Testis (tissue), 3 donors: ENCODE measurements around the gene SMIM17. TPM values are rescaled to one million over a fixed set of nuclear protein-coding genes. Genes with fewer than 3 reads are reported as not detected.

Experiments used
- DNase-seq: peaks from one replicate; pipeline ENCODE4 v3.0.0-alpha.2; 2019
- H3K27ac ChIP-seq, 2 donors: fragments of 200-600 bp; sonication (generic); one replicate each; pipeline ENCODE4 v1.5.1; 2019
- H3K27me3 ChIP-seq: fragments of 200-600 bp; sonication (generic); one replicate; pipeline ENCODE4 v1.5.1; 2019
- H3K36me3 ChIP-seq: fragments of 200-600 bp; sonication (generic); one replicate; pipeline ENCODE4 v1.5.1; 2017; ENCODE audit warnings: low read depth; ENCODE audit errors: missing control alignments
- H3K4me1 ChIP-seq: fragments of 200-600 bp; sonication (generic); one replicate; pipeline ENCODE4 v1.5.1; 2019
- H3K4me3 ChIP-seq, 2 donors: fragments of 200-600 bp; sonication (generic); one replicate each; pipeline ENCODE4 v1.5.1; 2017 to 2019
- H3K9me3 ChIP-seq: fragments of 200-600 bp; sonication (generic); one replicate; pipeline ENCODE4 v1.5.1; 2017
- CTCF ChIP-seq, 3 experiments: fragments of 450-650 bp in 2 of 3; fragments of 200-600 bp in 1 of 3; sonication (generic) in 1 of 3; IDR thresholded peaks; one replicate each; pipeline ENCODE4 v1.5.1; 2016 to 2019; ENCODE audit warnings: antibody characterized with exemption in 3 of 3, mild to moderate bottlenecking in 2 of 3, moderate library complexity in 1 of 3
- POLR2A ChIP-seq: fragments of 450-650 bp; IDR thresholded peaks from one replicate; pipeline ENCODE4 v1.6.1; 2017; ENCODE audit warnings: antibody characterized with exemption, mild to moderate bottlenecking, moderate library complexity
- WGBS, 2 donors: methylation state at CpG; one replicate each; pipeline ENCODE4 v1.1.5; 2018; 5-methylcytosine and 5-hydroxymethylcytosine counted together
- intact Hi-C: fragments of 100-400 bp; cut with DNase I; formaldehyde crosslinking; loops from one replicate; pipeline ENCODE4 v1.15.1; 2023; ENCODE audit warnings: low total_unique reads
- polyA plus RNA-seq: library from polyadenylated mRNA; stranded (reverse); fragments of 350-450 nt; fragmentation: Illumina TruSeq; extraction: RNeasy Lipid Tissue Mini Kit (QIAGEN cat#74804); gene quantifications from one replicate; pipeline ENCODE4 v1.2.3, GENCODE V29; 2014; ENCODE audit warnings: low read depth, low replicate concordance; ENCODE audit not compliant: insufficient read depth
- total RNA-seq, 2 donors: library from RNA; depleted of rRNA; stranded (reverse); fragments of >200 nt; gene quantifications; one replicate each; pipeline ENCODE4 v1.2.3, GENCODE V29; 2016

SMIM17 gene
- total and polyA plus RNA-seq, 3 donors from 2014 or later = 0.25 to 1.3 (median 0.79) TPM

- no peaks in the 10 kb centered on the region for H3K9me3 ChIP-seq
- no peak overlapping the region for H3K27ac ChIP-seq
- no peaks in the 10 kb centered on the region for H3K27me3 ChIP-seq
- H3K36me3 ChIP-seq = no peaks in the 10 kb centered on the region
- H3K4me1 ChIP-seq = no peaks in the 10 kb centered on the region
- whole genome bisulfite sequencing, 2 donors = 76 to 78% methylated on average over 3 of the region's 3 CpGs
- intact Hi-C loops = no loop called here
- TF ChIP-seq POLR2A (no peak), CTCF (IDR thresholded peaks at IDR 0.05) (no peak)
- DNase-seq = no peak
- no peak overlapping the region for H3K4me3 ChIP-seq
These were observed 56.6 kb downstream of the SMIM17 start for GRCh38 chr19:56699552-56699951.

GRCh38 chr19:56701895-56702294 is 58.9 kb downstream of the SMIM17 start:
- Histone ChIP-seq H3K4me3 (no peak overlapping the region), H3K36me3 (no peaks in the 10 kb centered on the region), H3K27ac (no peak overlapping the region), H3K27me3 (no peaks in the 10 kb centered on the region), H3K4me1 (no peaks in the 10 kb centered on the region), H3K9me3 (no peaks in the 10 kb centered on the region)
- intact Hi-C loops = no loop called here
- WGBS, 2 donors = 67 to 71% methylated on average over 1 of the region's 1 CpG
- DNase-seq = no peak
- no peak for TF ChIP-seq POLR2A
- TF ChIP-seq CTCF (IDR thresholded peaks at IDR 0.05) = no peak

GRCh38 chr19:56705939-56706338 is 63.0 kb downstream of the SMIM17 start:
- H3K36me3 ChIP-seq = no peaks in the 10 kb centered on the region
- TF ChIP-seq CTCF (IDR thresholded peaks at IDR 0.05) = no peak
- TF ChIP-seq POLR2A = no peak
- H3K27me3 ChIP-seq = no peaks in the 10 kb centered on the region
- WGBS, 2 donors = 33 to 38% methylated on average over 1 of the region's 1 CpG
- H3K4me3 ChIP-seq = no peak overlapping the region
- H3K27ac ChIP-seq = no peak overlapping the region
- no peak for DNase-seq
- H3K4me1 ChIP-seq = no peaks in the 10 kb centered on the region
- no peaks in the 10 kb centered on the region for H3K9me3 ChIP-seq
- intact Hi-C loops = no loop called here

Other genes starting within 250 kb of the SMIM17 start
- 10 to 100 TPM; 11.3 to 12.0 TPM for gene ZNF582, start 249.6 kb upstream of the SMIM17 start, total RNA-seq
- 7.2 TPM for gene ZNF582, start 249.6 kb upstream of the SMIM17 start, polyA plus RNA-seq
- gene ZNF583, start 238.8 kb upstream of the SMIM17 start, total RNA-seq = 10 to 100 TPM in 1 of 2 donors, 1 to 10 TPM in 1; 8.6 to 16.2 TPM
- gene ZNF583, start 238.8 kb upstream of the SMIM17 start, polyA plus RNA-seq = 13.2 TPM
- gene ZNF667, start 165.8 kb upstream of the SMIM17 start, total RNA-seq = 10 to 100 TPM; 12.1 to 16.5 TPM
- 7.6 TPM for gene ZNF667, start 165.8 kb upstream of the SMIM17 start, polyA plus RNA-seq
- 10 to 100 TPM; 13.1 to 22.8 TPM for gene ZNF471, start 135.3 kb upstream of the SMIM17 start, total RNA-seq
- gene ZNF471, start 135.3 kb upstream of the SMIM17 start, polyA plus RNA-seq = 7.0 TPM
- gene ZFP28, start 104.2 kb upstream of the SMIM17 start, total RNA-seq = 10 to 100 TPM; 18.3 to 28.0 TPM
- gene ZFP28, start 104.2 kb upstream of the SMIM17 start, polyA plus RNA-seq = 12.2 TPM
- gene ZNF470, start 75.7 kb upstream of the SMIM17 start, total RNA-seq = 10 to 100 TPM in 1 of 2 donors, 1 to 10 TPM in 1; 8.3 to 11.0 TPM
- gene ZNF470, start 75.7 kb upstream of the SMIM17 start, polyA plus RNA-seq = 4.5 TPM
- gene ZNF71, start 47.9 kb upstream of the SMIM17 start, total RNA-seq = 10 to 100 TPM; 18.3 to 19.6 TPM
- gene ZNF71, start 47.9 kb upstream of the SMIM17 start, polyA plus RNA-seq = 7.2 TPM
- 1 to 10 TPM; 2.9 to 4.9 TPM for gene ZNF835, start 28.6 kb downstream of the SMIM17 start, total RNA-seq
- gene ZNF835, start 28.6 kb downstream of the SMIM17 start, polyA plus RNA-seq = 1.1 TPM
- gene PEG3, start 197.6 kb downstream of the SMIM17 start, total RNA-seq = 100 to 1,000 TPM; 155 to 160 TPM
- 65.9 TPM for gene PEG3, start 197.6 kb downstream of the SMIM17 start, polyA plus RNA-seq
- 10 to 100 TPM; 12.9 to 18.3 TPM for gene ZIM2, start 197.6 kb downstream of the SMIM17 start, total RNA-seq
- gene ZIM2, start 197.6 kb downstream of the SMIM17 start, polyA plus RNA-seq = 9.7 TPM